GM19324 (cell line): Measurements from ENCODE around the gene DNER.
"Not testable (repeated sequence)": the region's sequence is repeated elsewhere in the genome, so short reads cannot be mapped to it uniquely, and the experiment has no call there.

Source experiments
- ATAC-seq: cut with Tn5 transposase; IDR thresholded peaks from one replicate; pipeline ENCODE4 v1.9.1; 2021; ENCODE audit warnings: mild to moderate bottlenecking, moderate library complexity; ENCODE audit not compliant: unreplicated experiment, low FRiP score

Gene DNER

DNA sequence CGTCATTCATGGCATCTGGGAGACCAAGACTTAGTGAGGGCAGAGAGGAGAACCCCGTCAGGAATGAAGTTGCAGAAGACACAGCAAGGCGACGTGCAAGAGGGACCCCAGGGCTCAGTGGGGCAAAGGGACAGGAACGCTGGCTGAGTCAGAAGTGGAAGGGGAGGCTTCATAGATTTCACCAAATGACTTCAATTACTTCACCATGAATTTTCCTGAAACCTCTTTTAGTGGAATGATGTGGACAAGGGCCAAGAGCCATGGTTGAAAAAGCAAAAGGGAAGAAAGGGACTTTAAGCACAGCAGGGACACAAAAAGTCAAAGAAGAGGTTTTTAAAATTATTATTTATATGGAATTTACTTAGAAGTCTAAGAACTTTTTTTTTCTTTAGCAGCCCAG lies 301.7 kb downstream of the DNER start:
- no peak for ATAC-seq

DNA sequence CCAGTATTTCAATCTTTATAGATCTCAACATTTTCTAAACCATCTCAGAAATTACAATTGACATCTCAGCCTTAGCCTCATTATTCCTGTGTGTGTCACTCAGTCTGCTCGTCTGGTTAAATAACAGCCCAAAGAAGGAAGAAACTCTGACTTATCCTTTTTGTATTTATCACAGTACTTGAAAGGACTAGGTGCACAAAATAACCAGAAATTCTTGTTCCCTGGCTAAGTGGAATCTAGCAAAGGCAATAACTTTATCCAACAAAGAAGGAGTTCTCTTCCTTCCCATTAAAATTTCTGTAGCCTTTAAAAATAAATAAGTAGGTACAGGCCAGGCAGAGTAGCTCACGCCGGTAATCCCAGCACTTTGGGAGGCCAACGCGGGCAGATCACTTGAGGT lies 303.4 kb downstream of the DNER start:
- no peak for ATAC-seq

DNA sequence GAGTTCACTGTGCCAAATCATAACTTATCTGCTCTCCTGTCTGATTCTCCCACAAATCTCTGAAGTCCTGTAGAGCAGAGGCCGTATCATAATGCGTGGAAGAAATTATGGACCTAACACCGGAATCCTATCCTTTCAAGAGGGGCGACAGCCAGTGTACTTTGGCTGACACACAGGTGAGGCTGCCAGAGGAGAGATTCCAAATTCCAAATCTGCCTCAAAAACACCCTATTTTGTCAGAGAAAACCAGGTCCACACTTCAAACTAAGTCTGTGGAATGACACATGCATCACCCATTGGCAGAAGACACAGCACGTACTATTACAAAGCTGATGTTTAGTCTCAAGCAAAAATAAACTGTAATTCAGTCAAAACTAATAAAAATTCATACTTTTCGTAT lies 304.1 kb downstream of the DNER start:
- ATAC-seq, result no peak

DNA sequence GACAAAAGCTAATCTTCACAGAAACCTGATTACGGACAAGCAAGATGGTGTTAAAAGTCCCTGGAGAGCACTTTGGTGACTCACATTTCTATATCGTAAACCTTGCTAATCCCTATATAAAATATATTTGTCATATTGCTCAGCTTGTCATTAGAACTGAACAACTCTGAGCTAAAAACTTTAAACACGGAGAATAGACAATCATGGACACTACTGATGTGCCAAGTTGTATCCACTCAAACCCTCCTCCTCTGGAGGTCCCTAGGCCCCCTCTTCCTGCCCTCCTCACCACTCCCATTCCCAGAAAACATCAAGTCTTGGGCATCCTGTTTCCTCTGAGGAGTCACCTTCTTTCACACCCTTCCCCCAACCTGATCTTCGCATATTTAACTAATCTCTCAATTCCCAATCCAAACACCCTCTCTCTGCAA lies 304.6 kb downstream of the DNER start:
- ATAC-seq, result no peak

DNA sequence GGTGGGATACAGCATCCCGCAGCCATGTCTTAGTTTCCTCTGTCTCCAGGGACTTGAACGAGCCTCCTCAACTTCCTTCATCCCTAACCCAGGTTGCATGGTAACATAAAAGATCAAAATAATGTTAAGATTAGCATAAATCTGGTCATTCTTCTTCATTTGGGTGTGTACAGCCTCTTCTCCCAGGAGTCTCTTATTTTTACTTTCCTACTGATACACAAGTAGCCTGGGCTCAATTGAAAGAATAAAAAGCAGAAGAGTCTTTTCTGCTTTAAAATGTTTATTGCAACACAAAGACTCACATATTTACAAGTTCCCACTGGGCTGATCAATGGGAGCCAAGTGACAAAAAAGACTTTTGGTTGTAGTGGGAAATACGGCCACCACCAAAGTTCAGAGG lies 305.4 kb downstream of the DNER start:
- no peak for ATAC-seq

DNA sequence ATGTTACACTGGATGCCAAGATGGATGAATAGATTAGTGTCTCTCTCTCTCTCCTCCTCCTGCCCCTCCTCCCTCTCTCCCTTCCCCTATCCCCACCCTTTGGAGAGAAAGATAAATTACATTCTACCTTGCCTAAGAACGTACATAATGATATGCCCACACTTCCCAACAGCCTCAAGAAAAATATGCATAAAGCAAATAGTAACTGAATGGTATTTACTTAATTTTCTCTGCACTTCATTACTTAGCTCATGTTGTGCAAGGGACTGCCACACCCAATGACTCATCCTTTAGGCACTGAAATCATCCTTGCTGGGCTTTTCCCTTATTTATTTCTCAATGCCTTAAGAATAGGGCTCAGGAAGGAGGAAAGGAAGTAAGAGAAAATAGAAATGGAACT lies 306.0 kb downstream of the DNER start:
- ATAC-seq, result no peak

DNA sequence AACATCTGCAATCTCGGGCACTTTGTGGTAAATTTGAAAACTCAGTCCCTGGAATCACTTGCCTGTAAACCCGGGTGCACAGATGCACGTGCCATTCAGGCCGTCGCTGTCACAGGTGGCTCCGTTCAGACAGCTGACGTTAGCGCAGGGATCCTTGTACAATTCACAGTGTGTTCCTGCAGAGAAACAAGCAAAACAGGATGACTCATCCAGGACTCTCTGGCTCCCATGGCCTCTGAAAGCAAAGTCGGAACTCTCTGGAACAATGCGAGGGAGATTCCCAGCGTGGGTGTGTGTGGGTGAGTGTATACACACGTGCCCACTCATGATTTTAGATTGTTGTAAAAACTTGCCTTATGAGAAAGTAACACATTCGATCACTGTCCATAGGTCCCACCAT lies 307.2 kb downstream of the DNER start:
- no peak for ATAC-seq

DNA sequence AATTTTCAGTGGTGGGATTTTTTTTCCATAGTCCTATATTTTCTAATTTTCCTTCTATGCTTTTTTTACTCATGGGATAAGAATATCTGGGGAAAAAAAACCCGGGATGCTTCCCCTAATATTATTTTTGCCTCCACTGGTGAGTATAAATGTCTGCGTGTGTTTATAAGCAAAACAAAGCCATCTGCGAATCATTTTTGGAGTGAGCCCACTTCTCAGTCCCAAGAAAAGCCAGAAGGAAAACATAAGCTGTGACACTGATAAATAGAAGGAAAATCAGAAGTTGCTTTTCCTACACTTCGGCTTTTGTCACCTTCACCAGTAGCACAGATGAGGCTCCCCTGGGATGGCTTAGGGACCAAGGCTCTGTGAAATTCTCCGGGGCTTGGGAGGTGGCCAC lies 308.6 kb downstream of the DNER start:
- no peak for ATAC-seq

DNA sequence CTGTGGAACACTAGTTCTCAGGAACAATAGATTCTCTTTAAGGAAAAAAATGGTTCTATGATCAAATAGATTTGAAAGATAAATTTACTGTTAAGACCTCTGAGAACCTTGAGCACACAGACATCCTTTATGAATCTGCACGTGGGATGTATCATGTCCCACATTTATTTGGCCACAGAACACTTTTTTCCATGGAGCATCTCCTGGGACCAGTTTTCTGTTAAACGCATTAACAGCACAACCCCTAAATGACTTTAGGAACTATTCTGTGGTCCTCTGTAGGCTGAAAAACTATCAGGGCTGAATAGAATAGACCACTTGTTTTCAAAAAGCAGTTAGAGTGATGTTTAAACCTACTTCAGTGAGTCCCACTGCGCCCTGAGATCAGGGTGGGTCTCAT lies 311.1 kb downstream of the DNER start:
- no peak for ATAC-seq

DNA sequence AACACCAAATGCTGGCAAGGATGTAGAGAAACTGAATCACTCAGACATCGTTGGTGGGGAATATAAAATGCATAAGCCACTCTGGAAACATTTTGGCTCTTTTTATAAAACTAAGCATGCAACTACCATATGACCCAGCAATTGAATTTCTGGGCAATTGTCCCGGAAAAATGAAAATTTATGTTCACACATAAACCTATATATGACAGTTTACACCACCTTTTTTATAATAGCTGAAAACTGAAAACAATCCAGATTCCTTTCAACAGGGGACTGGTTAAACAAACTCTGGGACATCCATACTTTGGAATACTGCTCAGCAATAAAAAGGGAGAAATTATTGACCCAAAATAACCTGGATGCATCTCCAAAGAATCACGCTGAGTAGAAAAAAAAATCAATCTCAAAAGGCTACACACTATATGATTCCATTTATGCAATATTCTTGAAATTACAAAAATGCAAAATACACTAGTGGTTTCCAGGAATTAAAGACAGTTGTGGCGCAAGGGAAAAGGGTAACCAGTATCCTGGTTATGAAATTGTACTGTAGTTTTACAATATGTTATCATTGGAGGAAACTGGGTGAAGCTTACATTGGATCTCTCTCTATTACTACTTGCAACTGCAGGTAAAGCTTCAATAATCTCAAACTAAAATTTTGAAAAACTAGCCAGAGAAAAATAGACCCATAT lies 313.0 kb downstream of the DNER start:
- ATAC-seq, result no peak

DNA sequence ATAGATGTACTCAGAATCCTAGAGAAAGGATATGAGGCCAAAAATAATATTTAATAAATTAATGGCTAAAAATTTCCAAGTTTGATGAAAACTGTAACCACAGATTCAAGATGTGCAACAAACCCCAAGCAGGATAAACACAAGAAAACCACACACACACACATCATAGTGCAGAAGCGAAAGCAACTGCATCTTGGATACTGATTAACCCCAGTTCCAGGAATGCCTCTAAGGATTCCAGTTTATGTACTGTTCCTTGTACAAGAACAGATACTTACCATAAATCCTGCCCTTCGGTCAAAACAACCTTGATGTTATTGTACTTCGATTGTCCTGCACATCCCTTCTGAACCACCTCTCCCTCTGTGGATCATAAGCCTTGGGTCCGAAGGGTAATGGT lies 320.4 kb downstream of the DNER start:
- no peak for ATAC-seq

DNA sequence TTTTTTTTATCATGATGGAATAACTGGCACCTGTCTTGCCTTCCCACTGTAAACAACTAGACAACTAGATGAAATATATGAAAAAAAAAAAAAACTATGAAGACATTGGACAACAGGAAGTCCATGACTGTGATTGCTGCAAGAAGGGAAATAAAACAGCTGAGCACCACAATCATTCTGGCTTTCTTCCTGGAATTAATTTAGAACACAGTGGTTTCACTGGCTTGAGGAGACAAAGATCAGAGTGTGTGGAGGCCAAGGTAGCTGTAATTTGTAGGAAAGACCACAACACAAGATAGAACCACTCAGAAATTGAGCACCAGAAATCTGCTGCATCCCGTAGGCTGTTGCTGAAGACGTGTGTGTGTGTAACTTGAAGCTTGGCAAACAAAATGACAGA lies 322.2 kb downstream of the DNER start:
- no peak for ATAC-seq

DNA sequence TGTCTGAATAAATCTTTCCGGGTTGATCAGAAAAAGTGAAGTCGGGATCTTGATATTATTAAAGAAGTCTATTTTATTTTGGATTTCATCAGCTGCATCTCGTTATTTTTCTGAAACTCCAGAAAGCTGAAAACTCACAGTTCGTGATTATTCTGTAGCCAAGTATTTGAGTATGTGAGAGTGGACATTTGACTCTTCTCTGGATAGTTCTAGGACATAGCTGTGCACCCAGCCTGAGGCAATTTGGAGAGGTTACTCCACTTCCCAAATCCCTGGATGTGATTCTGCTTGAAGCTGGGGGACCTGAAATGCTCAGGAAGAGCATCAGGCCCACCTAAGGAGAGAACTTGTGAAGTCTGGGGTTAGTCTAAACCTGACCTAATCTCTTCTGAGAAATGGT lies 325.6 kb downstream of the DNER start:
- no peak for ATAC-seq

DNA sequence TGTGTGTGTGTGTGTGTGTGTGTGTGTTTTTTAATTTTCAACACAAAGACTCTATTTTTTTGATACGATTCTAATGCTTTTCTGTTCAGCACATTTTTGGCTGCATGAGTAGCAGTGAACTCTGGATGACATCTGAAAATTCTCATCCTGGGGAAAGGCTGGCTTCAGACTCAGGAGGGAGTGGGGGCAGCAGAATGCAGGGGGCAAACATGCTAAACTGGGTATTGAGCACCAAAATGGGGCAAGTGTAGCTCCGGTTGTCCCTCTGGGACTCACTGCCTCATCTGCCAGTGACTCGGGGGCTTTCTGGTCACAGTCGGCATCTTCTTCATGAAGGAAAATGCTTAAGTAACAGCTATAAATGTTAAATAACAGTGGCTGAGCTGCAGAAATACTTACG lies 326.5 kb downstream of the DNER start:
- no peak for ATAC-seq

DNA sequence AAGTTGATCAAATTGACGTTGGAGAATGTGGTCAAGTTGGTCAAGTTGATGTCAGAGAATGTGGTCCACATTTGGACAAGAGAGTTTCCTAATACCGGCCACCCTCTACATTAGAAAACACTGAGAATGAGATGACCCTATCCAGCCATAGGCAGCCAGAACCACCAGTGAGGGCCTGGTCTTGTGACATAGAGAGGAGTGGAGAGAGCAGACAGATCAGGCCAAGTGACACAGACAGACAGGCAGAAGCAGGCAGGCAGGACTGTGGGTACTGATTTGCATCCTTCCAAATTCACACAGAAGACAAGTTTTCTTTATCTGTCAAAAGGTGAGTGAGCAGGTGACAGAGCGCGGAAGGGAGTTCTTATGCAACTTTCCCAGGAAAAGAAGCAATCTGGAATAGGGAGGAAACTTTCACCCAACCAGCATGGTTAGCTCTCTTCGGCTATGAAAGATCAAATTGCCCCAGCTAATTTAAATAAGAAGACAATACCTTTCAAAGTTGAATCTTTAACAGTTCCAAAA lies 334.2 kb downstream of the DNER start:
- no peak for ATAC-seq

DNA sequence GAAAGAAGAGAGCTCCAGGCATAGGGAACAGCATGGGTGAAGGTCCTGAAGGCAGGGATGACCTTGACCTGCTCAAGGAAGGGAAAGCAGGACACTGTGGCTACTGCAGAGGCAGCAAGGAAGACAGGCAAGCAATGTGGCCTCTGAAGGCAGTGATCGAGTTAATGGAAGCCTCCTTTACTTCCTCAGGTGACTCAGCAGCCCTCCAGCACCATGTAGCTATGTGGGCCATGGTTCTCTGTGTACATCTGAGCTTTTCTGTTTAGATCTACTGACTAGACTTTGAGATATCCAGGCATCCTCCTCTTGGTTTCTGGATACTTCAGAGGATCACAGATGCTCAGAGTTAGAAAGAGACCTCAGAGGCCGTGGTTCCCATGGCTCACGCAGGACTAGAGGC lies 336.0 kb downstream of the DNER start:
- no peak for ATAC-seq

DNA sequence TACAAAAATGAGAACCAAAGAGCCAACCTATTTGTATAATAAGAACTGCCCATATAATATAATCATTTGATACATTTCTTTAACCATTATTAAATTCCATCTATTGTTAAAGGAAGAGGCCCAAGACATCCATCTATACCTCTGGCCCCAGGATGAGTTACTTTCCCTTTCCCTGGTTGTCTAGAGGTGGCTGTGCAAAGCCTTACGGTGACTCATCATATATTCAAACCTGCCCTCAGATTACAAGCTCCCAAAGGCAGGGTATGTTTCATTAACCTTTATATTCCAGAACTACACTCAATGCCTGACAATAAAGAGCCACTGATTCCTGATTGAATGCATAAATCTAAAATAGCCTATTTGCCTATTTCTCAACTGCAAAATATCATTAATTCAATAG lies 337.5 kb downstream of the DNER start:
- no peak for ATAC-seq

DNA sequence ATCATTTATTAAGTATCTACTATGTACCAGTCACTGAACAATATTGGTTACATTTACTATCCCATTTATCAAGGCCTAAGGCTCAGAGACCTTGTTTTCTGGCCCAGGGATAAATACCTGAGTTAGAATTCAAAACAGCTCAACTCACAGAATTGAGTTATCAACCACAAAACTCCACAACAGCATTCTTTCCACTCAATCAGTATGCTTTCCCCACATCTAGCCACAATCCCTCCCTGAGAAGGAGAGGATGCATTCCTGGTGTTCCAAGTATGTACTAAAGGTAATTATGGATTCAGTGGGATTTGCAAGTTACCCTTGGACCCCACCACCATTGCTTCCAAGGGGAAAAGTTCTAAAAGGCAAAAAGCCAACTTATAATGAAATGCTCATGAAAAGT lies 339.1 kb downstream of the DNER start:
- no peak for ATAC-seq

DNA sequence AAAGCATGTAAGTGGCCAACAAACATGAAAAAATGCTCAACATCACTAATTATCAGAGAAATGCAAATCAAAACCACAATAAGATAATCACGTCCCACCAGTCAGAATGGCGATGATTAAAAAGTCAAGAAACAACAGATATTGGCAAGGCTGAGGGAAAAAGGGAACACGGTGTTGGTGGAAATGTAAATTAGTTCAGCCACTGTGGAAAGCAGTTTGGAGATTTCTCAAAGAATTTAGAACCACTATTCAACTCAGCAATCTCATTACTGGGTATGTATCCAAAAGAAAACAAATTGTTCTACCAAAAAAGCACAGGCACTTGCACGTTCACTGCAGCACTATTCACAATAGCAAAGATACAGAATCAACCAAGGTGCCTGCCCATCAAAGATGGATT lies 341.0 kb downstream of the DNER start:
- not testable (repeated sequence) for ATAC-seq

DNA sequence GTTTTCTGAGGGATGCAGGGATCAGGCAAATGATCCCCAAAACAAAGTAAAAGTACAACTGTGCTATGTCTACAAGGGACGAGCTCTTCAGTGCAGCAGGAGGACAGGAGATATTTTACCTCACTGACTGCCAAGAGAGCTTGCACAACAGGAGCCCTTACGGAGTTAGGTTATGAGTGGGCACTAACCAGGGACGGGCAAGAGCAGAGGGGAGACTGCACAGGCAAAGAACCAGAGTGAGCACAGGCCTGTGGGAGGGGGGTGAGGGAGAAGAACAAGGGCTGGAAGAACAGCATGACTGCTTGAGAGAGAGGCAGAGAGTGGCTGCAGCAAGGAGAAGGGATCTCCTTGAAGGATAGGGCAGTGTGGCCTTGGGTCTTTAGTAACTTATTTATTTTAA lies 342.1 kb downstream of the DNER start:
- ATAC-seq, result no peak

DNA sequence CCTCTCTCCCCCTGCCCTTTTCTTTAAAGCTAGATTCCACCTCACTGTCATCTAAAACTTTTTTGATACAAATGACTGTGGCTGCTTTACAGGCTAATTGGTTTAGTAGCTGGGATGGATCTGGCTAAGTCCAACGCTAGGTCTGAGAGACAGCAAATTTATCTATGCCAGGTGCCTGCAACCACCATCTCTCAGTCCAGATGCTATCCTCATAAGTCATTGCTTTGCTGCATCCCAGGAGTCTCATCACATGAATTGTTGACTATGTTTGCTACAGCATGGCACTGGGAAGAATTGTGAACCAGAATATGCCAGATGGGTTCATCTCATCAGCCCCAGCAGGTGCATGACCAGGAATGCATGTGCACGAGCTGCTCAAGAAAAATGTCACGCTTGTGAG lies 343.3 kb downstream of the DNER start:
- ATAC-seq, result no peak

DNA sequence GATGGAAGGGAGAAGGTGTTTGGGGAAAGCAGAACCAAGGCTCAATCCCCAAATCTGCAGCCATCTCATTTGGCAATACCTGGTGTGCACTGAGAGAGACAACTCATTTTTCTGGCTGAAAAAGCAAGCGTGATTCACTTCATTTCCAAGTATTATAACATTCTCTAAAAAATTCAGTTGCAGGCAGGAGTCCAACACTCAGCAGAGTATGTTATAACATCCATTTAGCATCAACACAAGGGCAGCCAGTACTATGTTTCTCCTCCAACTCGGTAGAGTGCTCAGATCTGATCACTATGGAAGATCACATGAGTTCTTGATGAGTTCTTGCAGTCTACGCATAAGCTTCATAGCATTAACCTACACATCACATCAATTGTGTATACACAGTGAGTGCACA lies 343.8 kb downstream of the DNER start:
- no peak for ATAC-seq
